IPS DF 19.7 (cell line): ENCODE measurements around the gene MAJIN.

Experiments
- DNase-seq: peaks from one replicate; pipeline ENCODE4 v3.0.0-alpha.2; 2013; ENCODE audit warnings: low read depth, low spot score

MAJIN gene

GRCh38 chr11:64913171-64913727 lies 58.7 kb downstream of the MAJIN start:
- no peak for DNase-seq

DNA sequence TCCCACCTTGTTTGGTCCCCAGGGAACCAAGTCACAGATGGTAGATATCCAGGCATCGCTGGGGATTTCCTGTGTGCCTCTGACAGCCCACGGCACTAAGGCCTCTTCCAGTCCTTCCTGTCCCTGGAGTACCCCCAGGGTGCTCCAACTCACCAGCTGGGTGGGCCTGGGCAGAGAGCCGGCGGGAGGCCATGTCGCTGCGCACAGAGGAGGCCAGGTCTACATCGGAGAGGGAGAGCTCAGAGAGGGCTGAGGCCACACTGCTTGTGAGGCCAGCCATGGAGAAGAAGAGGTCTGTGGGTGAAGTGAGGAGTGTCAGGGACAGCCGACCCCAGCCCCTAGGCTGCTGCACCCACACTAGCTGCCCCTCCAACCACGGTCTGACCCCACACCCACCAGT lies 60.2 kb downstream of the MAJIN start:
- DNase-seq = no peak

DNA sequence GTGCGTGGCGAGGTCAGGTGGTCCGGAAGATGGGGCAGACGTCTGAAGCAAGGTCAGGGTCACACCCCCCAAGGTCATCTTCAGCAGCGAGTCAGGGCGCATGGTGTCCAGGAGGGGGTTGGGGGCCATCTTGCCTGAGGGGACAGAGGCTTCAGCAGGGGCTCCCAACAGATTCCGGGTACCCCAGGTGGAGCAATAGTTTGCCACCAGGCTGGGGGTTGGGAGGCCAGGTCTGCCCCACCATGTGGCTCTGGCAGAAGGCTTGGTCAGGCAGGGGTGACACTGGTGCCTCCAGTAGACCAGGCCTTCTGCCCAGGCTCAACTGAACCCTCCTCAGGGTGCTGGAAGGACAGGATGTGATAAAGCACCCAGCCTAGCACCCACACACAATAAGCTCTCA lies 60.8 kb downstream of the MAJIN start:
- DNase-seq = no peak

DNA sequence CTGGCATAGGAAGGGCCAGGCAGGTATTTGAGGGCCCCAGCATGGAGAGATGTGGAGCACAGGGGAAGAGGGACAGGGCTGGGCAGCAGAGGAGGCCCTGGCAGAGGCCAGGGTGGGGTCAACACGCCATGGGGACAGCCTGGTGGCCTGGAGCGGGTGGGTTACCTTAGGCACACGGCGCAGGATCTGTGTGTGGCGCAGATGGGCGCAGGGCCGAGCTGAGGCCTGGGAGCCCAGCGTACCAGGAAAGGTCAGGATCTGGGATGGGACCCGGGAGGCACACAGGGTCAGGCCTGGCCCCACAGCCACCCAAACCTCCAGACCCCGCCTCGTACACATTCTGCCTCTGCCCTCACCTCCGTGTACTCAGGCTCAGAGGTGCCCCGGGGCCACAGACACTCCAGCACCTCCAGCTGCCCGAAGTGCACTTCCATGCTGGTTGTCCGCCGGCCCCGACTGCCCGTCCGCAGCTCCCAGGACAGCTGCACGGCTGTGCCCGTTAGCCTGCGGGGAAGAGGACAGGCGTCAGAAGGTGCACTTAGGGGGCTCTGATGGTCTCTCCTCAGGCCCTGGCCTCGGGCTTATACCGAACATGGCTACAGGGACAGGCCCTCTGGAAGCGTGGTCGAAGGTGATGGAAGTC lies 61.3 kb downstream of the MAJIN start:
- no peak for DNase-seq

- no peak for DNase-seq
Observed at GRCh38 chr11:64909653-64910343, 62.1 kb downstream of the MAJIN start.

GRCh38 chr11:64908766-64909165 lies 63.1 kb downstream of the MAJIN start:
- DNase-seq = no peak

- DNase-seq = no peak
Observed at GRCh38 chr11:64906314-64906635, 65.6 kb downstream of the MAJIN start.

- no peak for DNase-seq
Observed at GRCh38 chr11:64905516-64906313, 66.2 kb downstream of the MAJIN start.

- no peak for DNase-seq
Observed at GRCh38 chr11:64903291-64903833, 68.5 kb downstream of the MAJIN start.

DNA sequence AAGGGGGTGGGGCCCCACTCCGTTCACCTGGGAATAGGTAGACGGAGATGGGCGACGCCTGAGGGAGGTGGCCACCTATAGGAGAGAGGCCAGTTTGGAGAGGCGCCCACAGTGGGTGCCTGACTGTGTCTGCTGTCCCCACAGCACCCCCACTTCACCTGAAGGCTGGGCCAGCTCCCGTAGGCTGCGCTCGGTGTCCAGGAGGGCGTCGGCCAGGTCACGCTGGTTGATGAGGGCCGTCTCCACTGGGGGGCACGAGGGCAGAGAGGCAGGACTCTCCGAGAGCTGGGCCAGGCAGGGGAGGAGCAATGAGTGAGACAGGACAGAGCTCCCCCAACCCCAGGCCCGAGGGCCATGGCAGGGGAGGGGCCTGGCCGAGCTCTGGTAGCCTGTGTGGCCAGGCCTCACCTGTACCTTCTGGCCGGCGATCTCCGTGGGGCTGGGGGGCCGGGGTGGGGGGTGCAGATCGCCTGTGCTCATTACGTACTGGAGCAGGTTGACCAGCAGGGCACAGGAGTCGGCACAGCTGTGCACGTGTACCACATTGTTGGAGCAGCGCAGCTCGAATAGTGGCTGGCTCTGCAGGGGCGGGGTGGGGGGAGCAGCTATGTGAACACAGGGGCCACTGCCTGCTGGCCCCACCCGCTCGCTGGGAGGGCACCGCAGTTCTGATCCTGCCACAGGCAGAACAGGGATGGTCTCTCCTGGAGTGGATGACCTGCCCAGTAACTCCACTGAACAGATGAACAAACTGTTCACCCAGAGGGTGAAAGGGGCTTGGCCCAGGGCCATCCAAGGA lies 69.6 kb downstream of the MAJIN start:
- DNase-seq = no peak

- no peak for DNase-seq
Observed at GRCh38 chr11:64900774-64901173, 71.1 kb downstream of the MAJIN start.

GRCh38 chr11:64900263-64900678 lies 71.6 kb downstream of the MAJIN start:
- DNase-seq = no peak

DNA sequence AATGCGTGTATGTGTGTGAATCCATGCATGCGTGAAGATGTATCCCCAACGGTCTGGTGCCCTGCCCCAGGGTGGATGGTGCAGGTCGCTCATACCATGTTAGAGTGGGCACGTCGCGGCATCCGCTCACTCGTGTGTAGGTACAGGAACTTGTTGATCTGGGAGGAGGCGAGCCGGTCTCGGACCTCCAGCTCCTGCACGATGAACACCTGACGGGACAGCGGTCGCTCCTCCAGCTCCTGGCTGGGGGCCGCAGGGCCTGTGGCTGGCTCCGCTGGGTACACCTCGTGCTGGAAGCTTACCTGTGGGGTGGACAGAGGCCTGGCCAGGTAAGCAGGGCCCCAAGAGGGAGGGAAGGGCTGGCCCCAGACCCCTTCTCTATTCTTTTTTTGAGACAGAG lies 73.4 kb downstream of the MAJIN start:
- DNase-seq = no peak

GRCh38 chr11:64898076-64898445 lies 73.8 kb downstream of the MAJIN start:
- no peak for DNase-seq

- no peak for DNase-seq
Observed at GRCh38 chr11:64897381-64898075, 74.4 kb downstream of the MAJIN start.

- DNase-seq = no peak
Observed at GRCh38 chr11:64896448-64897022, 75.4 kb downstream of the MAJIN start.

GRCh38 chr11:64894812-64895452 lies 77.0 kb downstream of the MAJIN start:
- no peak for DNase-seq

DNA sequence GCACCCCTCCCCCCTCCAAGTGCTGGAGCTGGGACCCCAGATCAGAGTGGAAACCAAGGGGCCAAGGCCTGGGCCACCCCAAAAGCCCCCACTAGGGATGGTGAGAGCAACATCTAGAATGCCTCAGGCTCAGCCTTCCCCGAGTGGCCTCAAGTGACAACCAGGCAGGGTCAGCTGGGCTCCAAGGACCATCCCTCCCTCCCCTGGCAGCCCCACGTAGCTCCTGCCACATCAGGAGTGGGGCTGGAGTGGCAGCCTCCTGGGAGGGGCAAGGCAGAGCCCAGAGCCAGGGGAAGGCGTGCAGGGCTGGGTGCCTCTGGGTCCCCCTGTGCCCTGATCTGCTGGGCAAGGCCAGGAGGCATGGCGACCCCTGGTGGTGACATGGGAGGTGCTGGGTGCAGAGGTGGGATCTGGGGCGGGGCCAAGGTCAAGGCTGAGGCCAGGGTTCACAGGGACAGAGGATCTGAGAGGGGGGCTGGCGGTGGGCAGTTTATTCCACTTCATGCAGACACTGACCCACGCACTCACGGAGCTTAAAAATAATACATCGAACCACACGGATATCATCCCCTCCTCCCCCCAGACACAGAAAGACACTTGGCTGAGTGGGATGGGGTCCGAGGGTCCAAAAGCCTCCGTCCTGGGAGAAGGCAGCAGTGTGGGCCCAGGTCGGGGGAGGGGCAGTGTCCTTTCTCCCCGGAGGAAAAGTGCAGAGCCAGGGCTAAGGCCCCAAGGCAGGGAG lies 77.7 kb downstream of the MAJIN start:
- no peak for DNase-seq
